HG02885 (cell line): ENCODE results near the gene ENTPD6.
"Not testable (repeated sequence)": the region's sequence is repeated elsewhere in the genome, so short reads cannot be mapped to it uniquely, and the experiment has no call there.

Experiments used
- ATAC-seq: cut with Tn5 transposase; IDR thresholded peaks from one replicate; pipeline ENCODE4 v1.9.1; 2021; ENCODE audit warnings: mild to moderate bottlenecking; ENCODE audit not compliant: unreplicated experiment, poor library complexity

Gene ENTPD6

DNA sequence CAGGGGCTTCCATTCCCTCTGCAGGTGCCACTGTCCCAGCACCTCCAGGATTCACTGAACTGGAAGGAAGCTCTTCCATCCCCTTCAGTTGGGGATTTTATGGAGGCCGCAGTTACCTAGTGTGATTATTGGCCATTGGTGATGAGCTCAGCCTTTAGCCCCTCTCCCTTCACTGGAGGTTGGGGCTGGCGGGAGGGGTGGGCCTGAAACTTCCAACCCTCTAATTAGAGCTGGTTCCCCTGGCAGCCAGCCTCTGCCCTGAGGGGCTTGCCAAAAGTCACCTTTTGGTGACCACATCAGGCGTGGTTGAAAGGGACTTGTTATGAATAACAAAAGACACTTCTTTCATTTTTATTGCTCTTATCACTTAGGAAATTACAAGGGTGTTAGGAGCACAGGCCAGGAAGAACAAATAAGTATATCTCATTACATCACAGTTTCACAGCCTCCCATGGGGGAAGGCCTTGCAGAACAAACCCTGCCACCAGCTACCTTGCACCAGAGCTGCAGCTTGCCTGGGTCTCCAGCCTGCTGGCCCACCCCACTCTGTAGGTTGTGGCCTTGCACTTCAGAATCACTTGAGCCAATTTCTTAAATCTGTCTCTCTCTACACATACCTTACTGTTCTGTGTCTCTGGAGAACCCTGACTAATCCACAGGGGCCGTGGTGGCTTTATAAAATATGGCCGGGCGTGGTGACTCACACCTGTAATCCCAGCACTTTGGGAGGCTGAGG, 57.3 kb downstream of the ENTPD6 start:
- ATAC-seq = no peak

GRCh38 chr20:25253606-25254275, 58.2 kb downstream of the ENTPD6 start:
- no peak for ATAC-seq

DNA sequence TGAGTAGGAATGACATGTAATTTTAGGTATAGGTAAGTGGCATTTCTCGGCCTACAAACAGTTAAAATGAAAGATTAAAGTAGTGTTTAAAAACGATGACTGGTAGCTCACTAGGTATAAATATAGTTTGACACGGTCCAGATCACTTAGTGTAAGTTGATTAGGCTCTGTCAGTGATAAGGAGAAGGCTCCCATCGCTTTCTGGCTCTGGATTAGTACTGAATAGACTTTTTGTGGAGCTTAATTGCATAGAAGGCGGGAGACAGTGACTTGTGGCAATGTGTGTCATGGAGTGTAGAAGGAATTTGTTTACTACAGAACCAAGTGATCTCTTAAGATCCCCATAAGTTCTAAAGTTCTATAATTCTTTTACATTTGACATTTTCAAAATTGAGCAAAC, 59.1 kb downstream of the ENTPD6 start:
- no peak for ATAC-seq

GRCh38 chr20:25254986-25255680, 59.6 kb downstream of the ENTPD6 start:
- no peak for ATAC-seq

DNA sequence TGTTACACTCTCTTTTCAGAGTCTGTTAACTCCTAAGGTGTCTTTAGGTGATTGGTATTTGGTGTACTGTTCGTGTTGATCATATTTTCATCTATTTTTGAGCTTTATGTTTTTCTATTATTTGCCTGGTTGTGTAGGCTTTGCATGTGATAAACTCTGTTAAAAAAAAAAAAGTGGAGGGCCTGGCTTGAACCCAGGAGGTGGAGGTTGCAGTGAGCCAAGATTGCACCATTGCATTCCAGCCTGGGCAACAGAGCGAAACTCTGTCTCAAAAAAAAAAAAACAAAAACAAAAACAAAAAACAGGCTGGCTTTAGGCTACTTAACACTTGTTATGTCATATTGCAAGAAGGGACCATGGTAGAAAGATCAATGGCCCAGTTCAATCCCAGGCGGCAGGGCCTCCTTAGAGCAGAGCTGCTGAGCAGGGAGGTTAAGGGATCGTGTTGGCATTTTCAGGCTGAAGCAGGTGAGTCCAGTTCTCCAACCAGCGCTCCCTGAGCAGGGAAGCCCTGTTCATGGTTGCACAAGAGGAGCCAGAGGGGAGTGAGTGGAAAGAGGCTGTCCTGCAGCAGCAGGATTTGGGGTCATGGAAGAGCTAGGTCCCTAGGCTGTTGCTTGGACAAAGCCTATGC, 60.8 kb downstream of the ENTPD6 start:
- no peak for ATAC-seq

DNA sequence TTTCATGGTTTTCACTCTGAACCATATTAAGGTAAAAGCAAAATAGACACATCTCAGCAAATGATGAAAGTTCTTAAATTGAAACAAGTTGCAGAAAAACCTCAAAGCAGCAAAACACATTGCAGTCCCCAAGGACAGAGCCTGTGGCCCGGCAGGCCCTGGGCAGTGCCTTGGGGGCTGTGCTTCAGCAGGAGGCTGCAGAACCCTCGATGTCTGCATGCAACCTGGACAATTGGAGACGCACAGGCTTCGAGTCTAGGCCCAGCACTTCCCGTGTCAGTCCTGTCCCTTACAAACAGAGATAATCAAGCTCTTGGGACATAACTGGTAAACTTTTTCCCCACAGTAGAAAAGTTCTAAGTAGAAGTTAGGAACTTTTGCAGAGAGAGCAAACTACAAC, 61.6 kb downstream of the ENTPD6 start:
- ATAC-seq = no peak

DNA sequence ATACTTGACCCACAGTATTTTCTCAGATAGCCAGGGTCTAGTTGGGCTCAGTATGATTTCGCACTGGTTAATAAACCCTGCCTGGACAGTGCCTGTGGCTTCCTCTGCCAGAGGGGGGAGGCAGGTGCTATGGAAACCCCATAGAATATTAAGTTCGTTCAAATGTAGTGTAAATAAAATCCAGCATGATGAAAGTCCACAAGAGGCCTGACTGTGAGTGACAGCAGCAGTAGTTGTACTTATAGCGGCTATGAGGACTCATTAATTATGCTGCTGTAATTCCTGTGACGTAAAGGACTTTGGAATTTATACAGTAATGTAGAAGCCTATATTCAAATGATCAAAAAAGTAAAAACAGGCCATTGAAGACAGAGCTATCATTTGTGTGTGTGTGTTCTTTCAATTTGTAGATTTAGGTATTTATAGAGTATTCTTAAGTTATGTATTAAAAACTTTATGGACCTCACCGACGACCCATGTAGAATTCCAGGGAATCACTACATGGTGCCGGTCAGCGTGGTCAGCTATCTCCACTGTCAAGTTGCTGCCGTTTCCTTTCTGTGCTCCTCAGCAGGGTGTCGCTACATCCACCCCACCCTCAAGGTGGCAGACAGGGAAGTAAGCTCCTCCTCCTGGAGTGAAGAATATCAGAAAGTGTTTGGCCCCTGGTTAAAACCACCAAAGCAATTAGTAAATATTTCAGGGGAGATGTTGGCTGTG, 62.4 kb downstream of the ENTPD6 start:
- no peak for ATAC-seq

GRCh38 chr20:25258476-25258805, 62.9 kb downstream of the ENTPD6 start:
- ATAC-seq = no peak

- no peak for ATAC-seq
These were observed 63.3 kb downstream of the ENTPD6 start for GRCh38 chr20:25258828-25259227.

DNA sequence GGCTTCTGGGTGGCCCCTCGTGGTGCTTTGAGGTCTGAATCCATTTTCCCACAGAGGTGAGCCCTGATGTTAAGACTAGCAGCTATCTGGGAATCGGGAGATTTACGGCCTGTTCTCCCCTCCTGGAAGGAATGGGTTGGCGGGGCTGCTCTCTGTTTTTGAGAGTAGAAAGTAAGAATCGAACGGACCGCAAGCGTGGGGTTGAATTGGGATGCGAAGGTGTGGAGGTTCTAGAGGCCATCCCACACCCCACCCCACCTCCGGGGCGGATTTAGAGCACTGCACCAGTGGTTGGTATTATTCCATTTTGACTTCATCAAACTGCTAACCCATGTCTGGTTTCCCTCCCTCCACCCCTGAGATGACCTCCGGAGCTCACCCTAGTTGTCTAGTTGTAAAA, 63.8 kb downstream of the ENTPD6 start:
- ATAC-seq = no peak

- no peak for ATAC-seq
These were observed 64.3 kb downstream of the ENTPD6 start for GRCh38 chr20:25259788-25260254.

DNA sequence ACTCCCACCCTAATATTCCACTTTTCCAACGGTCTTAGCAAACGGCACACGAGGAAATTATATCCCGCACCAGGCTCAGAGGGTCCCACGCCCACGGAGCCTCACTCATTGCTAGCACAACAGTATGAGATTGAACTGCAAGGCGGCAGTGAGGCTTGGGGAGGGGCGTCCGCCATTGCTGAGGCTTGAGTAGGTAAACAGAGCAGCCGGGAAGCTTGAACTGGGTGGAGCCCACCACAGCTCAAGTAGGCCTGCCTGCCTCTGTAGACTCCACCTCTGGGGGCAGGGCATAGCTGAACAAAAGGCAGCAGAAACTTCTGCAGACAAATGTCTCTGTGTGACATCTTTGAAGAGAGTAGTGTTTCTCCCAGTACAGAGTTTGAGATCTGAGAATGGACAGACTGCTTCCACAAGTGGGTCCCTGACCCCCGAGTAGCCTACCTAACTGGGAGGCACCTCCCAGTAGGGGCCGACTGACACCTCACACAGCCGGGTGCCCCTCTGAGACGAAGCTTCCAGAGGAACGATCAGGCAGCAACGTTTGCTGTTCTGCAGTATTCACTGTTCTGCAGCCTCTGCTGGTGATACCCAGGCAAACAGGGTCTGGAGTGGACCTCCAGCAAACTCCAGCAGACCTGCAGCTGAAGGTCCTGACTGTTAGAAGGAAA, 65.4 kb downstream of the ENTPD6 start:
- ATAC-seq = not testable (repeated sequence)

DNA sequence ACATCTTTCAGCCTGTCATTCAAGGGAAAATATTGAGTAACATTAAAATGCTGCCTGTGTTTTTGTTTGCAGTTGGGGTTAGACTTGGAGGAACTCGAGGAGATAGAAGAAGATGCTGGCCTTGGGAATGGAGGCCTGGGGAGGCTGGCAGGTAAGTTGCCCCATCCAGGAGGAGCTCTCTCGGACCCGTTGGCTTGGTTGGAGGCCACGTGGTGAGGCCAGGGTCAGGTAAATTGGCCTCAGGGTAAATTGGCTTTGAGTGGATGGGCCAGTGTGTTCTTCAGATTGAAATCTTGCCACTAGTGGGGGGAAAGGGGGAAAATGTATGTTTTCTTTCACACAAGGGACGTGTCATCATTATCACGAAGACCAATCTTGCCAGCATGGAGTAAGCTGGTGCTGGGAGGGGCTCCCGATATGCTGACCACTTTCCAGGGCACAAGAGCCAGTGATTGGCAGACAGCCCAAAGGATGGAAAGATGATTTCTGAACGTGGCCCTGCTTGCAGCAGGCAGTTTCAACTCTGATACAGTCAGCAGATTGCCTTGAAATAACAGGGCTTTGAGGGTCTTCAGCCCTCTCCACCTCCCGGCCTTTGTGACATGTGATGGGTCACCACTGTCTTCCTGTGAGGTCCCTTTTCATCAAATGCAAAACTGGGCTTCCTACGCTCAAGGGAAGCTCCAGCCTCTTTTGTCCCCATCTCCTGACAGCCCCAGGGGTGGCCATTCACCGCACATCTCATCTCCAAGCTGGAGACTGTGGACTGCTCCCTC, 73.7 kb downstream of the ENTPD6 start:
- no peak for ATAC-seq

DNA sequence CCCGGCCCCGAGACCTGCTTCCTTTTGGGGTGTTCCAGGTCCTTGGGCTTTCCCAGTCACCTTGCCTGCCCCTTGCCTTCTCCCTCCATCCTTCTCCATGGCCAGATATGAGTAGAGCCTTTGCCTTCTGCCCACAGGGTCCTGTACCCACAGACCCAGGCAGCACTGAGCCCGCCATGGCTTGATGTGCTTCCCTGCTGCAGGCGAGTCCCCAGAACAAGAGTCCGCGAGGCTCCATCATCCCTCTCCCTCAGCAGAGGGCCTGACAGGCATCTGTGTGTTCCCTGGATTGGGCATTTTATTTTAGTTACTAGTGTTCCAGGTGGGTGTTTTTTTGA, 74.3 kb downstream of the ENTPD6 start:
- no peak for ATAC-seq

DNA sequence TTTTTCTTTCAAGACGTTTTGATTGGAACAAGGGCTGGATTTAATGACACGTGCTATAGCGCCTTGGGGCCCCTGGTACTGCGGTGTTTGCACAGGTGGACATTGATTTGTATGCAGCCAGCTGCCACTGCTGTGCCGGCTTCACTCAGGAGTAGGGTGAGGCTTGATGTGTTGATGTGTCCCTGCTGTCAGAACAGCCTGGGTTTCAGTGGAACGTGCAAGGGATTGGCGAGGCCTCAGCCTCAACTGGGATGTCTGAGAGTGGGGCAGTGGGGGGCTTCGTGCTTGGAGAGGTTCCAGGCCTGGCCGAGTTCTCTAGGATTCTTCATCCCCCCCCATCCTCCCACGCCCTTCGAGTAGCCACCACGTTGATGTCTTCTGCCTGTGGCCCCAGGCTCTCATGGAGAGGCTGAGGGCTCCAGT, 75.3 kb downstream of the ENTPD6 start:
- ATAC-seq = no peak

- ATAC-seq = no peak
These were observed 76.1 kb downstream of the ENTPD6 start for GRCh38 chr20:25271486-25272222.

DNA sequence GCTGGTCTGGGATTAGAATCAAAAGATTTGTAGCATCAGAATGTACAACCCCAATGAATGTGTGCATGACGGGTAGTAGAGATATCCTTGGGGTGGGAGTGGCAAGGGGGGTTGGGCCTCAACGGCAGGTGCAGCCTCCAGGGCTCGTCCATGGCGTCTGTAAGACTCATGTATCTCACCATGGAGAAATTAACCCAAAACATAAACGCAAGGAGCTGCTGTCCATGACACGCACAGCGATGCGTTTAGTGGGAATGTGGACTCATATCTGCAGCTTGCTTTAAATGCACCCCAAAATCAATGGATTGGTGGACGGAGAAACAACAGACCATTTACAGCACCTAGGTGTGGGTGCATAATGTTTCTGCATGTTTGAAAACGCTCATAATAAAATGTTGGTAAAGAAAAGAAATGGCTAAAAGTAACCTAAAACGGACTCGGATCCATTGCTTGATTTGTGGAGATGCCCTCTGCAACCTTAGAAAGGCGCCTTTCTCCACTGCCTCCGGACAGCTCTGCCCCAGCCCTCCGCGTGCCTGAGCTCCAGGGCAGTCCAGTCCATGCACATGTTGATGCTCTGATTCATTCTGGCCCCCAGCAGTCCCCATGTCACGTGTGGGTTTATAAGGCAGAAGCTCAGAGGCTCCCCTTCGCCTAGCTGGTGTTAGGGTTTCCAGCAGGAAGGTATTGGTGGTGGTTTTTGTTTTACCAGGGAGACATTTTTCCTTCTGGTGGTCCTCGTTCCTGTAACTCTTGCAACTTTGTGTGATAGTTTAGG, 76.9 kb downstream of the ENTPD6 start:
- ATAC-seq = no peak

- ATAC-seq = no peak
These were observed 77.5 kb downstream of the ENTPD6 start for GRCh38 chr20:25273046-25273445.
